Central memory CD8-positive, alpha-beta T cell (primary cell): ENCODE data around the gene HSF2.
"Not testable (repeated sequence)": the region's sequence is repeated elsewhere in the genome, so short reads cannot be mapped to it uniquely, and the experiment has no call there.

Experiments used
- ATAC-seq: fragments of 150-1000 bp; cut with Tn5 transposase; replicated peaks from 2 replicates; pipeline ENCODE4 v1.10.0; 2022; ENCODE audit warnings: mild to moderate bottlenecking, moderate FRiP score, moderate number of reproducible peaks; ENCODE audit not compliant: poor library complexity, severe bottlenecking; ENCODE audit errors: extremely low read depth
- DNase-seq, 2 donors: peaks; one replicate each; pipeline ENCODE4 v3.0.0; 2021; ENCODE audit warnings: low spot score in 2 of 2
- H3K27ac Mint-ChIP-seq: one replicate; pipeline ENCODE4 v1.8.0; 2022; ENCODE audit warnings: low read depth, mild to moderate bottlenecking, moderate library complexity, mixed read lengths
- H3K27me3 Mint-ChIP-seq: one replicate; pipeline ENCODE4 v1.8.0; 2022; ENCODE audit warnings: mixed read lengths
- H3K36me3 Mint-ChIP-seq: one replicate; pipeline ENCODE4 v1.8.0; 2022; ENCODE audit warnings: mild to moderate bottlenecking, moderate library complexity, mixed read lengths; ENCODE audit not compliant: insufficient read depth
- H3K4me1 Mint-ChIP-seq: one replicate; pipeline ENCODE4 v1.8.0; 2022; ENCODE audit warnings: mixed read lengths
- H3K4me3 Mint-ChIP-seq: one replicate; pipeline ENCODE4 v1.8.0; 2022; ENCODE audit warnings: mild to moderate bottlenecking, moderate library complexity, mixed read lengths
- H3K9me3 Mint-ChIP-seq: one replicate; pipeline ENCODE4 v1.8.0; 2022; ENCODE audit warnings: mixed read lengths

The HSF2 gene

DNA sequence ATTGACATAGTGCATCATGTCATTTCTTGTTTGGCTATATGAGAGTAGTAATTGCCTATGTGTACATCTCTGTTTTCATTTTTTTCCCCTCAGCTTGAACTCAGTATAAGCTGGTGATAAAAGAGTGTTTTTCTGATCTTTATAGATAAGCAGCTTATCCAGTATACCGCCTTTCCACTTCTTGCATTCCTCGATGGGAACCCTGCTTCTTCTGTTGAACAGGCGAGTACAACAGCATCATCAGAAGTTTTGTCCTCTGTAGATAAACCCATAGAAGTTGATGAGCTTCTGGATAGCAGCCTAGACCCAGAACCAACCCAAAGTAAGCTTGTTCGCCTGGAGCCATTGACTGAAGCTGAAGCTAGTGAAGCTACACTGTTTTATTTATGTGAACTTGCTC, 32.3 kb downstream of the HSF2 start:
- Mint-ChIP-seq H3K36me3 (peaks cover 27% of the 10 kb centered on the region), H3K27ac (no peak overlapping the region), H3K27me3 (no peaks in the 10 kb centered on the region), H3K4me1 (peaks cover 6% of the 10 kb centered on the region), H3K9me3 (no peaks in the 10 kb centered on the region), H3K4me3 (no peak overlapping the region)
- ATAC-seq (no peak), DNase-seq (no peak)

DNA sequence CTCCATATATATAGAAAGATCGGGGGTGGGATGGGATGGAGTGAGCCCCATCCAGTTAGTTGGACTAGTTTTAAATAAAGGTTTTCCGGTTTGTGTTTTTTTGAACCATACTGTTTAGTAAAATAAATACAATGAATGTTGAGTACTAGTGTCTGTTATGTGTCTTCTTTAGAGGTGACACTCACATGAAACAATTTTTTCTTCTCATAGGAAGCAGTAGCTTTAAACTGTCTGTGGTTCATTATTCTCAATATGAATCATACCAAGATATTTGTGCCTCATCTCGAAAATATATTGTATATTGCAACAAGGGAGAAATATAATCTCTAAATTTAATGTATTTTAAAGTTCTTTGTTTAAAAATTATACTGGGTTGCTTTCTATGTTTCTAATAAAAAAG, 33.4 kb downstream of the HSF2 start:
- ATAC-seq: no peak
- Mint-ChIP-seq H3K4me1 (peaks cover 6% of the 10 kb centered on the region), H3K36me3 (peaks cover 27% of the 10 kb centered on the region), H3K27ac (no peak overlapping the region), H3K9me3 (no peaks in the 10 kb centered on the region), H3K27me3 (no peaks in the 10 kb centered on the region), H3K4me3 (no peak overlapping the region)
- DNase-seq: no peak

DNA sequence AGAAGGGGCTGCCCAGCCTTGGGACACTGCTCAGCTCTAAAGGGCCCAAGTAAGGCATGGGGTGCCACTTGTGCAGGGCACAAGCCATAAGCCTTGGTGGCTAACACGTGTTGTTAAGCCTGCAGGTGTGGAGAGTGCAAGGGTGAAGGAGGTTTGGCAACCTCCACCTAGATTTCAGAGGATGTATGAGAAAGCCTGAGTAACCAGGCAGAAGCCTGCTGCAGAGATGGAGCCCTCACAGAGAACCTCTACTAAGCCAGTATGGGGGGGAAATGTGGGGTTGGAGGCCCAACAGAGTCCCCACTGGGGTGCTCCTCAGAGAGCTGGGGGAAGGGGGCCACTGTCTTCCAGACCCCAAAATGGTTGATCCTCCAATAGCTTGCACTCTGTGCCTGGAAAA, 39.5 kb downstream of the HSF2 start:
- no peaks in the 10 kb centered on the region for H3K27me3 Mint-ChIP-seq
- ATAC-seq (no peak), DNase-seq (no peak)
- no peak overlapping the region for H3K4me3 Mint-ChIP-seq
- H3K9me3 Mint-ChIP-seq: peaks cover 5% of the 10 kb centered on the region
- peaks cover 47% of the 10 kb centered on the region for H3K36me3 Mint-ChIP-seq
- peak overlapping the region; percentile 79 for H3K27ac Mint-ChIP-seq
- H3K4me1 Mint-ChIP-seq: peaks cover 16% of the 10 kb centered on the region

DNA sequence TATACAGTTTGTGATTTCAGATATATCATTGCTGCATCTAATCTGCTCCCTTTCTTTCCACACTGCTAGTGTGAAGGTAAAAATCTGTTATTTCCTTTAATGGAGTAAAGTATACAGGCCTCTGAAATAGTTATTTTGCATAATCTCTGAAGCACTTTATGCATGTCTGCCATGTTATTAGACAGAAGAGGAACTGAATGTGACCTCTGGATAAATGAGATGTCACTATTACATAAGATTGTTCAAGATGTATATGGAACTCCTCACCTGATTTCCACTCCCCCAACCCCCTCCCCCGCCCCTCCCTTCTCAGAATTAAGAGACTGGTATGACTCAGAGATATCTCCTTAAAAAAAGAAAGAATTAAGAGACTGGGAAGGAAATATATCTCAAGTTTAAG, 45.8 kb downstream of the HSF2 start:
- ATAC-seq (no peak), DNase-seq (no peak)
- Mint-ChIP-seq H3K27ac (no peak overlapping the region), H3K36me3 (peaks cover 66% of the 10 kb centered on the region), H3K4me1 (peaks cover 21% of the 10 kb centered on the region), H3K4me3 (no peak overlapping the region), H3K9me3 (no peaks in the 10 kb centered on the region), H3K27me3 (no peaks in the 10 kb centered on the region)

DNA sequence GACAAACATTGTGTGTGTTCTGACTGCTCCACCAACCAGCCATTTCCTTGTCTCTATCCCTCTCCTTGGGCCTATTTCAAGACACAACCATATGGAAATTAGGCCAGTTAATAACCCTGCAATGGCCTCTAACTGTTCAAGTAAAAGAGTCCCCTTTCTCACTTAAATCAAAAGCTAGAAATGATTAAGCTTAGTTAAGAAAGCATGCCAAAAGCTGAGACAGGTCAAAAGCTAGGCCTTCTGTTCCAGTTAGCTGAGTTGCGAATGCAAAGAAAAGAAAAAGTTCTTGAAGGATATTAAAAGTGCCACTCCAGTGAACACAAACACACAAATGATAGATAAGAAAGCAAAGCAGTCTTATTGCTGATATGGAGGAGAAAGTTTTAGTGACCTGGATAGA, 49.6 kb downstream of the HSF2 start:
- Mint-ChIP-seq H3K27ac (peak overlapping the region; percentile 27), H3K36me3 (peaks cover 80% of the 10 kb centered on the region), H3K27me3 (no peaks in the 10 kb centered on the region), H3K9me3 (no peaks in the 10 kb centered on the region), H3K4me3 (no peak overlapping the region), H3K4me1 (peaks cover 24% of the 10 kb centered on the region)
- DNase-seq: no peak
- ATAC-seq: no peak

DNA sequence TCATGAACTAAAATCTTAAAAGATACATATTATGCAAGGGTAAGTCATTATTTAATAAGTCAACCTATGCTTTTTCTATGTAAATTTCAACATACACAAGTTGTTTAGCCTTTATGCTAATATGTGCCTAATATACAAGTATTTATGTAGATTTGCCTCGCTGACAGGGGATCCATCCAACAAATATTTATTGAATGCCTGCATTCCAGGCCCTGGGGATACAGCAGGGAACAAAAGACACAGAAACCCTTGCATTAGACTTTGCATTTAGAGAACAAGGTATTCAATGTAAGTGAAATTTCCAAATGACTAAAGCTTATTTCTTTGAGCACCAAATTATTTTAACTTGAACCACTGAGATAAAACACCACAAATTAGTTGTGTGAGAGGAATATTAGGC, 53.1 kb downstream of the HSF2 start:
- Mint-ChIP-seq H3K9me3 (no peaks in the 10 kb centered on the region), H3K4me3 (no peak overlapping the region), H3K4me1 (peaks cover 38% of the 10 kb centered on the region), H3K27me3 (no peaks in the 10 kb centered on the region), H3K36me3 (peaks cover 76% of the 10 kb centered on the region), H3K27ac (no peak overlapping the region)
- DNase-seq (no peak), ATAC-seq (no peak)

DNA sequence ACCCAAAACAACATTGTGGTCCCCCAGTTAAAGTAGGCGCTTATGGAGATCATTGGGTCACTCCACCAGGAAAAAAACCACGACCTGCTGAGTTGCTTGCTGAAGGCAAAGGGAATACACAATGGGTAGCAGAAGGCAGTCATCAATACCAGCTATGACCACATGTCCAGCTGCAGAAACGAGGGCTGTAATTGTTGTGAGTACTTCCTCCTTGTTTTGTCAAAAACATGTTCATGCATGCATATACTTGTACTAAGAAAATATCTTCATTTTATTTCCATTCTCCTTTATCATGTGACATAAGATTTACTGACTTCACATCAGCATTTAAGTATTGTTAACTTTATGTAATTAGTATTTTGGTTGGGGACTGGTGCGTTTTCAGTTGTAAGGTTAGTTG, 55.2 kb downstream of the HSF2 start:
- H3K9me3 Mint-ChIP-seq: no peaks in the 10 kb centered on the region
- no peak overlapping the region for H3K4me3 Mint-ChIP-seq
- H3K36me3 Mint-ChIP-seq: peaks cover 67% of the 10 kb centered on the region
- DNase-seq (no peak), ATAC-seq (no peak)
- H3K27me3 Mint-ChIP-seq: no peaks in the 10 kb centered on the region
- H3K27ac Mint-ChIP-seq: peak overlapping the region; percentile 68
- H3K4me1 Mint-ChIP-seq: peaks cover 51% of the 10 kb centered on the region

DNA sequence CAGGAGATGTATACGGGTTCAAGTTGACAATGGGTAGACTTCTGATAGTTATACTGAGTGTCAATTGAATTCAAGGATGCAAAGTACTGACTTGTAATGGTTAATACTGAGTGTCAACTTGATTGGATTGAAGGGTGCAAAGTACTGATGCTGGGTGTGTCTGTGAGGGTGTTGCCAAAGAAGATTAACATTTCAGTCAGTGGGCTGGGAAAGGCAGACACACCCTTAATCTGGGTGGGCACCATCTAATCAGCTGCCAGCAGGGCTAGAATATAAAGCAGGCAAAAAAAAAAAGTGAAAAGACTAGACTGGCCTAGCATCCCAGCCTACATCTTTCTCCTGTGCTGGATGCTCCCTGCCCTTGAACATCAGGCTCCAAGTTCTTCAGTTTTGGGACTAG, 55.7 kb downstream of the HSF2 start:
- H3K27ac Mint-ChIP-seq: not testable (repeated sequence)

DNA sequence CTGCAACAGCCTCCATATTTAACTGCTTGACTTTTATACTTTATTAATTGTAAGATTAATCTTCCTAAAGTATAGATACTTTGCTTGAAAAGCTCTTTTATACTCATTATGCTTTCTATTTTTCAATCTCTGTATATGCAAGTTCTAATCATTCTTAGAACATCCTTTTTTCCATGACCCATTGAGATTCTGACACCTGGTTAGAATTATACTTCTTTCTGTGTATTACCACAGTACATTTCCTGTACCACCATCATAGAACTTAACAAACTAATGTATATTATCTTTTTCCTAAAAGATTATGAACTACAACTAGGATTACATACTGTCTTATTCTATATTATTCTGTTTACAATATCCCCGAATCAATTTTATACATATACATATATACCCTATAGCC, 58.6 kb downstream of the HSF2 start:
- peaks cover 48% of the 10 kb centered on the region for H3K36me3 Mint-ChIP-seq
- peak overlapping the region; percentile 21 for H3K4me3 Mint-ChIP-seq
- no peak for ATAC-seq
- H3K27me3 Mint-ChIP-seq: no peaks in the 10 kb centered on the region
- H3K9me3 Mint-ChIP-seq: no peaks in the 10 kb centered on the region
- peak overlapping the region; percentile 84 for H3K27ac Mint-ChIP-seq
- peaks cover 75% of the 10 kb centered on the region for H3K4me1 Mint-ChIP-seq
- DNase-seq: no peak

More for the DNA sequence above, 55.7 kb downstream of the HSF2 start:
- DNase-seq, ATAC-seq, H3K27me3 Mint-ChIP-seq, H3K9me3 Mint-ChIP-seq, H3K4me3 Mint-ChIP-seq: not testable (repeated sequence)
- H3K36me3 Mint-ChIP-seq: peaks cover 64% of the 10 kb centered on the region
- H3K4me1 Mint-ChIP-seq: peaks cover 54% of the 10 kb centered on the region

DNA sequence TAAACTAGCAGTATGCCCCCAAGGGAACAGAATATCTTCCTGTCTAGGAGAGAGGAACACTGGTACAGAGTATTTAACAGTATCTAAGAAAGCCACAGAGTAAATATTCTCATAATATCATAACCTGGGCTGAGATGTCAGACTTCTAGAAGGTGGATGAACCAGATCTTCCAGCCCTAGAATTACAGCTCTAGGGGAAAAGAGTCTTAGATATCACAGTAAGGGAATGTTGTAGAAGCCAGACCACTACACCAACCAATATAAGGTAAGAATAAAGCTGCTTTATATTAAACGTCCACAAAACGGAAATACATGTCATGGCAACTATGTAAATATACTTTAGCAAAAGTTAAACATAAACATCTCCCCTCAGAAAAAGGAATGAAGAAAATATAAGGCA, 59.8 kb downstream of the HSF2 start:
- Mint-ChIP-seq H3K36me3 (peaks cover 44% of the 10 kb centered on the region), H3K4me1 (peaks cover 83% of the 10 kb centered on the region), H3K4me3 (peak overlapping the region; percentile 40), H3K27ac (peak overlapping the region; percentile 84), H3K27me3 (no peaks in the 10 kb centered on the region), H3K9me3 (no peaks in the 10 kb centered on the region)
- DNase-seq (no peak), ATAC-seq (no peak)

DNA sequence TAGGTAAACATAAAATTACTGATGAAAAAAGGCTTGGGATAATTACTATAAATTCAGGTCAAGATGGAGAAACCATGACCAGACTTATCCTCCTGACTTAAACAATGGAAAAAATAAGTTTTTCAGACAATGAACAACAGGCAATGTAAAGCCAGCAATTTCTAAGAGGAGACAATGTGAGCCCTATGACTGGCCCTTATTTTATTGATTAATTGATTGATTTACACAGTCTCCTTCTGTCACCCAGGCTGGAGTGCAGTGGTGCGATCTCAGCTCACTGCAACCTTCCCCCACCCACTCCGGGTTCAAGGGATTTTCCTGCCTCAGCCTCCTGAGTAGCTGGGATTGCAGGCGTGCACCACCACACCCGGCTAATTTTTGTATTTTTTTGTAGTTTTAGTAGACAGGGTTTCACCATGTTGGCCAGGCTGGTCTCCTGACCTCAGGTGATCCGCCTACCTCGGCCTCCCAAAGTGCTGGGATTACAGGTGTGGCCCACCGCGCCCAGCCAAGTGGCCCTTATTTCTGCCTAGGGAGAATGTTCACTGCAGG, 60.5 kb downstream of the HSF2 start:
- not testable (repeated sequence) for H3K9me3 Mint-ChIP-seq, ATAC-seq, H3K27me3 Mint-ChIP-seq, DNase-seq
- Mint-ChIP-seq H3K4me1 (peaks cover 81% of the 10 kb centered on the region), H3K4me3 (peak overlapping the region; percentile 40), H3K27ac (peak overlapping the region; percentile 84), H3K36me3 (peaks cover 39% of the 10 kb centered on the region)

DNA sequence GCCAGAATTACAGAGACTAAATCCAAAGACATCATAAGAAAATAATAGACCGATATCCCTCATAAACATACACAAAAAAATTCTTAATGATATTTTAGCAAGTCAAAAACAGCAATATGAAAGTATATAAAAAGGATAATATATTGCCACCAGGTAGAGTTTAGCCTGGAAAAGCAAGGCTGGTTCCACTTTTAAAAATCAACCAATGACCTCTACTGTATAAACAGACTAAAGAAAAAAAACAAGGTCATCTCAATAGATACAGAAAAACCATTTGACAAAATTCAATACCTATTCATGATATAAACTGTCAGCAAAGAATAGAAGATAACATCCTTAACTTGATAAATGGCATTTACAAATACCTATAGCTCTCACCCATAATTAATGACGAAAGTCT, 62.4 kb downstream of the HSF2 start:
- peak overlapping the region; percentile 64 for H3K27ac Mint-ChIP-seq
- ATAC-seq (no peak), DNase-seq (no peak)
- H3K4me3 Mint-ChIP-seq: peak overlapping the region; percentile 40
- peaks cover 93% of the 10 kb centered on the region for H3K4me1 Mint-ChIP-seq
- H3K36me3 Mint-ChIP-seq: peaks cover 43% of the 10 kb centered on the region
- no peaks in the 10 kb centered on the region for H3K9me3 Mint-ChIP-seq
- H3K27me3 Mint-ChIP-seq: no peaks in the 10 kb centered on the region

DNA sequence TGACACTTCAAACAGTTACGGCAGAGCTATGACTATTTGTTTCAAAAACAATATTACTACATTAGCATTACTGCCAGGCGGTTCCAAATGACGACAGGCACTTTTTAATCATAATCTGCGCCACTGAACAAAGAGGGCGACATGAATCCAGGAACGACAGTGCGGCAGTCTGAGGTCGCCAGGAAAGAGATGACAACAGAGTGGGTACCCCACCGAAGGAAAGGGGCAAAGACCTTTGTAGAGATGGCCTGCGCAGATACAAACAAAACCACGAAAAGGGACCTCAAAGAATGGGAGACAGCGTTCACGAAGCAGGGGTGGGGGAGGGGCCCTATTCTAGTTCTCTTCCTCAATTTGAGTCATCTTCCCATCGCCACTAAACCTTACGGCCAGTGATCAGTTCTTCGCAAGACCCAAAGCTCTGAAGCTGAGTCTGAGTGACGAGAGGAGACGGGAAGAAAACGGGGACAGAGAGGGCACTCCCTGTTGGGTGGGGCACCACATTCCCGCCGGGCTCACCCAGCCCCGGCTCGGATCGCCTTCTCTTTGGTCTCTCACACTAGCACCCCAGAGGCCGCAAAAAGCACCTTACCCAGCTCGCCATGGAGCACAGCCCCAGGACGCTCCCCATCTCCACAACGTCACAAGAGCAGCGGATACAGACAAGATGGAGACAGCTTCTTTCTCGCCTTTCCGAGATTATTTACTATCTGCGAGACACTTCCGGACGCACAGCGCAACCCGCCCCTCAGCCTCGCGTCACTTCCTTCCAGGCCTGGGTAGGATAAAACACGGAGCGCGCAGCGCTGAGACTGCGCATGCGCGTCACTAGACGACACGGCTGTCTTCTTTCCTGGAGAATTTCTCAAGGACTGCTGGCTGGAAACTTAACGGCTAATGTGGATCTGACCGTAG, 71.9 kb downstream of the HSF2 start, which contains the start of gene SERINC1:
SERINC1 (minus strand) TSS at position 701 of the 915 bp plus-strand sequence; CDS start at position 631, 70 bp downstream.
- Mint-ChIP-seq H3K36me3 (peaks cover 34% of the 10 kb centered on the region), H3K9me3 (no peaks in the 10 kb centered on the region), H3K27me3 (no peaks in the 10 kb centered on the region), H3K4me3 (peak within 1 kb of the TSS; percentile 96), H3K4me1 (peaks cover 36% of the 10 kb centered on the region), H3K27ac (peak within 1 kb of the TSS; percentile 98)
- ATAC-seq: peak; percentile 95
- peak; percentile 87 for DNase-seq
